Fibroblast of lung (primary cell): Measurements from ENCODE around the gene TENM3. TPM values are rescaled to one million over a fixed set of nuclear protein-coding genes. Genes with fewer than 3 reads are reported as not detected.

Experiments used
- DNase-seq, 2 donors: peaks; one replicate each; pipeline versions ENCODE4 v3.0.0 to v3.0.0-alpha.2; 2010; ENCODE audit warnings: low read depth in 2 of 2
- H2AFZ ChIP-seq: 2 replicates; pipeline ENCODE4 v1.5.1; 2012; ENCODE audit warnings: low read length, control low read depth, inconsistent platforms
- H3K27ac ChIP-seq: 2 replicates; pipeline ENCODE4 v1.5.1; 2011; ENCODE audit warnings: low read length, control low read depth; ENCODE audit not compliant: insufficient read depth
- H3K27me3 ChIP-seq: 2 replicates; pipeline ENCODE4 v1.5.1; 2011; ENCODE audit warnings: mild to moderate bottlenecking, low read length; ENCODE audit not compliant: control insufficient read depth, insufficient read depth
- H3K36me3 ChIP-seq: 2 replicates; pipeline ENCODE4 v1.5.1; 2011; ENCODE audit warnings: low read length; ENCODE audit not compliant: control insufficient read depth, insufficient read depth
- H3K4me1 ChIP-seq: 2 replicates; pipeline ENCODE4 v1.5.1; 2011; ENCODE audit warnings: low read length; ENCODE audit not compliant: control insufficient read depth, insufficient read depth; ENCODE audit errors: extremely low read depth
- H3K4me2 ChIP-seq: 2 replicates; pipeline ENCODE4 v1.5.1; 2011; ENCODE audit warnings: low read length, control low read depth; ENCODE audit not compliant: insufficient read depth; ENCODE audit errors: extremely low read depth
- H3K4me3 ChIP-seq, 4 experiments: fragments of 200-600 bp in 1 of 4; sonication (generic) in 1 of 4; replicated peaks in 1 of 4; 2 replicates each; pipeline ENCODE4 v1.5.1; 2011 to 2016; ENCODE audit warnings: low read length in 4 of 4, low read depth in 3 of 4, mild to moderate bottlenecking in 3 of 4, control low read depth in 2 of 4, inconsistent platforms in 1 of 4, mixed read lengths in 1 of 4; ENCODE audit not compliant: insufficient read depth in 1 of 4; ENCODE audit errors: control extremely low read depth in 1 of 4
- H3K79me2 ChIP-seq: 2 replicates; pipeline ENCODE4 v1.5.1; 2012; ENCODE audit warnings: mild to moderate bottlenecking, low read length, inconsistent platforms; ENCODE audit not compliant: control insufficient read depth, insufficient read depth
- H3K9ac ChIP-seq: 2 replicates; pipeline ENCODE4 v1.5.1; 2011; ENCODE audit warnings: mild to moderate bottlenecking, low read length, control low read depth; ENCODE audit not compliant: insufficient read depth
- H3K9me3 ChIP-seq: 2 replicates; pipeline ENCODE4 v1.5.1; 2012; ENCODE audit warnings: low read depth, low read length; ENCODE audit not compliant: control insufficient read depth, insufficient read depth
- H4K20me1 ChIP-seq: 2 replicates; pipeline ENCODE4 v1.5.1; 2011; ENCODE audit warnings: low read length; ENCODE audit not compliant: control insufficient read depth, insufficient read depth; ENCODE audit errors: extremely low read depth
- CTCF ChIP-seq, 2 donors: IDR thresholded peaks in 1 of 2; conservative IDR thresholded peaks in 1 of 2; 1 replicate in 1 of 2; 2 replicates in 1 of 2; pipeline ENCODE4 v1.5.1; 2011 to 2012; ENCODE audit warnings: low read length in 2 of 2, control low read depth in 1 of 2, inconsistent platforms in 1 of 2, low read depth in 1 of 2, mild to moderate bottlenecking in 1 of 2
- EZH2 ChIP-seq: IDR thresholded peaks from 2 replicates; pipeline ENCODE4 v1.5.1; 2012; ENCODE audit warnings: low read length, control low read depth, mild to moderate bottlenecking; ENCODE audit errors: missing control alignments
- polyA plus RNA-seq, 2 donors: library from polyadenylated mRNA; depleted of rRNA in 1 of 2; stranded (reverse) in 1 of 2; unstranded in 1 of 2; fragments of >200 nt; gene quantifications; 2 replicates each; pipeline ENCODE4 v1.2.1, GENCODE V29; 2011 to 2012; ENCODE audit warnings: missing spikeins in 1 of 2
- total RNA-seq: library from RNA; depleted of rRNA; stranded (reverse); fragments of >200 nt; gene quantifications from 2 replicates; pipeline ENCODE4 v1.2.1, GENCODE V29; 2014

Gene TENM3
- total and polyA plus RNA-seq, 2 donors (not counting 1 experiment from before 2014, with no cell fraction given) = 2.7 to 3.6 TPM

DNA sequence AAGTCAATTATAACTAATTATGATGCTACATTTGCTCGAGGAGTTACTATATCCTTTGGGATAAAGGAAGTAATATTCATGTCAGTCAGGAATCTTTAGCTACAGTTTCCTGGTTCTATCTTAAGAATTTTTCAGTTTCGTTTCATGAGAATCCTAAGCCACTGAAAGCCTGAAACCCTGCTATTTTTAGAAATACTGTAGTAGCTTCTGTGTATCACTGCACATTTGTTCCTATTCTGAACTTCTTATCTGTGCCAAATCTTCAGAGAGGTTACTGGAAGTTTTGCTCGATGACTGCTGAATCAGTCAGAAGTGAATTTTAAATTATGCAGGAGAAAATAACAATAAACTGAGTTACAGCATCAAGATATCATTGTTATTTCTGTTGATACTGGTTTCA is 249.2 kb downstream of the TENM3 start:
- Histone ChIP-seq H3K27me3 (no peaks in the 10 kb centered on the region), H3K4me1 (no peaks in the 10 kb centered on the region), H3K27ac (no peak overlapping the region), H3K79me2 (no peaks in the 10 kb centered on the region), H2AFZ (no peak overlapping the region), H3K9me3 (no peaks in the 10 kb centered on the region), H3K4me3 (peak overlapping the region in 3 of 4 experiments; percentile 7 to 60 (median 11)), H3K9ac (no peak overlapping the region), H3K4me2 (peak overlapping the region; percentile 13), H4K20me1 (no peaks in the 10 kb centered on the region), H3K36me3 (no peaks in the 10 kb centered on the region)
- peak; percentile 76 to 89 for DNase-seq
- TF ChIP-seq CTCF (conservative IDR thresholded peaks at IDR 0.05 in 1 of 2, IDR thresholded peaks at IDR 0.05 in 1 of 2; ENCODE audit: low read depth in 1 of 2, low read length in 2 of 2) (no peak), EZH2 (no peak)

- H3K27me3 ChIP-seq = no peaks in the 10 kb centered on the region
- H3K36me3 ChIP-seq = no peaks in the 10 kb centered on the region
- H3K9ac ChIP-seq = no peak overlapping the region
- H3K4me1 ChIP-seq = no peaks in the 10 kb centered on the region
- H2AFZ ChIP-seq = no peak overlapping the region
- H3K9me3 ChIP-seq = no peaks in the 10 kb centered on the region
- H3K79me2 ChIP-seq = no peaks in the 10 kb centered on the region
- H3K27ac ChIP-seq = no peak overlapping the region
- no peaks in the 10 kb centered on the region for H4K20me1 ChIP-seq
- H3K4me3 ChIP-seq = no peak overlapping the region
- no peak for DNase-seq
- H3K4me2 ChIP-seq = no peak overlapping the region
- TF ChIP-seq CTCF (conservative IDR thresholded peaks at IDR 0.05 in 1 of 2, IDR thresholded peaks at IDR 0.05 in 1 of 2; ENCODE audit: low read depth in 1 of 2, low read length in 2 of 2) (no peak), EZH2 (no peak)
Measured at GRCh38 chr4:182493377-182493776, 250.2 kb downstream of the TENM3 start.

DNA sequence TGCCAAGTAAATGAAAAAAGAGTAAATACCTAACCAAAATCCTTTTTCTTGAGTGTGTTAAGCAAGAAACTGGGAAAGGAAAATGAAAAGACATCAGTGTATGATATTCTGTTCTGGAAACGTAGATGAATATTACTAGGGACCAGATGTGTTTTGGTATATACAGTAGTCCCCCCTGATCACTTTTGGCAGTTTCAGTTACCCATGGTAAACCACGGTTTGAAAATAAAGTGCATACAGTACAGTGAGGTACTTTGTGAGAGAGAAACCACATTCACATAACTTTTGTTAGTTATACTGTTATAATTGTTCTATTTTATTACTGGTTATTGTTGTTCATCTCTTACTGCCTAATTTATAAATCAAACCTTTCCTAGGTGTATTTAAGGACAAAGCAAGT is 250.9 kb downstream of the TENM3 start:
- no peak for DNase-seq
- H3K36me3 ChIP-seq = no peaks in the 10 kb centered on the region
- no peak overlapping the region for H3K9ac ChIP-seq

More for the DNA sequence above, 250.9 kb downstream of the TENM3 start:
- no peaks in the 10 kb centered on the region for H3K27me3 ChIP-seq
- no peak overlapping the region for H3K4me2 ChIP-seq
- H3K9me3 ChIP-seq = no peaks in the 10 kb centered on the region
- TF ChIP-seq CTCF (conservative IDR thresholded peaks at IDR 0.05 in 1 of 2, IDR thresholded peaks at IDR 0.05 in 1 of 2; ENCODE audit: low read depth in 1 of 2, low read length in 2 of 2) (no peak), EZH2 (no peak)
- no peaks in the 10 kb centered on the region for H4K20me1 ChIP-seq
- H3K79me2 ChIP-seq = no peaks in the 10 kb centered on the region
- no peak overlapping the region for H3K27ac ChIP-seq
- no peaks in the 10 kb centered on the region for H3K4me1 ChIP-seq
- no peak overlapping the region for H2AFZ ChIP-seq
- H3K4me3 ChIP-seq = no peak overlapping the region
